ENCODE data around the gene CLOCK.

Gene CLOCK

DNA sequence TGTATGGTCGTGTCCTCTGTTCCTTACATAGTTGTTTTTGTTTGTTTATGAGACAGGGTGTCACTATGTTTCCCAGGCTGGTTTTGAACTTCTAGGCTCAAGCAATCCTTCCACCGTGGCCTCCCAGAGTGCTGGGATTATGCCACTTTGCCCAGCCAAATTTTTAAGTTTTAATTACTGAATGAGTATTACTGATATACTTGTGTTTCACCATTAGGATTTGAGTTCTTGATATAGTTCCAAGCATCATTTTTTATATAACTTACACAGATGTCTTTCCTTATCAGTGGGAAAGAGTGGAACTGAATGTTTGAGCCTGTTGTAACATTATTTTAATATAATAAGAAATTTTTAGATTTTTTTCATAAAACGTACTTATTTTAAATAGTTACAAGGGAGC is 130.5 kb downstream of the CLOCK start:
- DNase-seq (ENCODE audit: low spot score) (no peak), FAIRE-seq (no peak)

DNA sequence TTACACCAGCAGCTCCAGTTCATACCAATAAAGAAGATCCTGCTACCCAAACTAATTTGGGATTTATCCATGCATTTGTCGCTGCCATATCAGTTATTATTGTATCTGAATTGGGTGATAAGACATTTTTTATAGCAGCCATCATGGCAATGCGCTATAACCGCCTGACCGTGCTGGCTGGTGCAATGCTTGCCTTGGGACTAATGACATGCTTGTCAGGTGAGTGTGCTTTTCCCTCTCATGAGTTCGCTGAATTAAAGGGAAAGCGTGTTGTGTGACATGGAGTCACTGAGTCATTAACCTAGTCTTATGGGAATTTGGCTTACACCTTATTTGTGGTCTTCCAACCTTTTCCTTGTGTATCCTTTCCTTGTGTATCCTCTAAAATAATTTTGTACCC is 135.1 kb downstream of the CLOCK start:
- DNase-seq (ENCODE audit: low spot score) (no peak), FAIRE-seq (no peak)

- DNase-seq (ENCODE audit: low spot score): no peak
- no peak for FAIRE-seq
Measured at GRCh38 chr4:55410431-55410830, 136.3 kb downstream of the CLOCK start.

- FAIRE-seq: no peak
- DNase-seq (ENCODE audit: low spot score): no peak
Measured at GRCh38 chr4:55409468-55410171, 137.1 kb downstream of the CLOCK start.

- FAIRE-seq: no peak
- no peak for DNase-seq (ENCODE audit: low spot score)
Measured at GRCh38 chr4:55407764-55408163, 138.9 kb downstream of the CLOCK start.

GRCh38 chr4:55407119-55407518 is 139.6 kb downstream of the CLOCK start:
- DNase-seq (ENCODE audit: low spot score): no peak
- FAIRE-seq: no peak

GRCh38 chr4:55406545-55406944 is 140.2 kb downstream of the CLOCK start:
- no peak for DNase-seq (ENCODE audit: low spot score)
- FAIRE-seq: no peak

DNA sequence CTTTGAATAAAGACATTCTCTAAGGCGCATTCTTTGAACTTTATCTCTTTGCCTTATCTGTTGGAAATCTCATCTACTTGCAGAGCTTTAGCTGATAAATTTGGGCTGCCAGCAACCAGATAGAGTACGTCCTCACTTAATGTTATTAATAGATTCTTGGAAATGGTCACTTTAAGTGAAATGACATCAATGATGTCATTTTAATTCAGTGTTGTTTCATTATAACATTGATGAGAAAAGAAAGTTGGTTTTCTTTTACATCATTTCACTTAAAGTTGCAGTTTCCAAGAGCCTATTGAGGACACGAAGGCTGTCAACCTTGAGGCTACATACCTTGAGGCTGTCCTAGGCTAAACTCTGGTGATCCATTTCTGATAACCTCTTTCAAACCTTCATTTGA is 141.6 kb downstream of the CLOCK start:
- DNase-seq (ENCODE audit: low spot score): no peak
- FAIRE-seq: no peak

- FAIRE-seq: no peak
- DNase-seq (ENCODE audit: low spot score): no peak
Measured at GRCh38 chr4:55399581-55399980, 147.1 kb downstream of the CLOCK start.

DNA sequence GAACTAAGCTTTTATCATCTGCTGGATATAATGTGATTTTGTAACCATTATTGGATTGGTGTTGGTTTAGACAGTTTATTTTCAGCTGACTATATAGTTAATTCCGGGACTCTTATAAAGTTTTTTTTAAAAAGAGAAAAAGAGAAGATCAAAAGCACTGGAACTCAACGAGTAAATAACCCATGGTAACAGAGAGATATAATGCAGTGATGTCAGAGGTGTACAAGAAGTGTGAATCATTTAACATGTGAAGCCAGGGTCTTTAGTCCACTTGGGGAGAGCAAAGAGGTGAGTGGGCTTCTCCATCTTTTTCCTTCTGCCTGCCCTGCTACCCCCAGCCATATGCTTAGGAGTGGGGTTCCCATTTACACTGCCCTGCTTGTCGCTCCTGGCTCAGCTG is 147.7 kb downstream of the CLOCK start:
- DNase-seq (ENCODE audit: low spot score) (peak; percentile 32), FAIRE-seq (no peak)

DNA sequence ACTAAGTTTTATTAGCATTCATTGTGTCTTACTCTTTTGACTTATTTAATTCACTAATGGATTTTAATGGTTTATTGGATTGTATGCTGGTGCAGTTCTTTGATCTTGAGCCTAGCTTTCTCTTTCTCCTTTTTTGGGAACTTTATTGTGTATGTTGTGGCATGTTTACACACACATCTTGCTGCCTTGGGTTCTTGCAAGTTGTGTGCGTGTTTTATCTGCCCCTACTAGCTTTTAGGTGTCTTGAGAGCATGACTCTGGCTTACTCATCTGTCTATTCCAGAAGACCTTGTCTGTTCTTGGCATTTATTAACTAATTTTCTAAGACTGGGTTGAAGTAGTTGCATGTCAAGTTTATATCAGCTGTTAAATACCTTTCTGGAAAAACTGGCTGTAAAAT is 148.2 kb downstream of the CLOCK start:
- FAIRE-seq (peak; percentile 83), DNase-seq (ENCODE audit: low spot score) (peak; percentile 76)

GRCh38 chr4:55397520-55398321 is 149.0 kb downstream of the CLOCK start:
- DNase-seq (ENCODE audit: low spot score) (peak; percentile 42), FAIRE-seq (peak; percentile 63)

DNA sequence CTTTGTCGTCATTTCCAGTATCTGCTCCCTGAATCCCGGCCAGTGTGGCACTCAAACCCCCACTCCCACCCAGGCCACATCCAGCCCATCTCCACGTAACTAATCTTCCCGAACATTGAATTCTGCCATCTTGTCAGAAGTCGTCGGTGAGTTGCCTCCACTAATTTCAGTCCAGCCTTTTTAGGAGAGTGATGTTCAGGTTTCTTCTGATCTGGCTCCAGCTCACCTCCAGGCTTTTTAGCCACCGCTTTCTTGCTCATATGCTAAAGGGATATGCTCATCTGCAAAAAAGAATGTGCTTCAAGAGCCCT is 149.6 kb downstream of the CLOCK start:
- DNase-seq (ENCODE audit: low spot score) (no peak), FAIRE-seq (no peak)

DNA sequence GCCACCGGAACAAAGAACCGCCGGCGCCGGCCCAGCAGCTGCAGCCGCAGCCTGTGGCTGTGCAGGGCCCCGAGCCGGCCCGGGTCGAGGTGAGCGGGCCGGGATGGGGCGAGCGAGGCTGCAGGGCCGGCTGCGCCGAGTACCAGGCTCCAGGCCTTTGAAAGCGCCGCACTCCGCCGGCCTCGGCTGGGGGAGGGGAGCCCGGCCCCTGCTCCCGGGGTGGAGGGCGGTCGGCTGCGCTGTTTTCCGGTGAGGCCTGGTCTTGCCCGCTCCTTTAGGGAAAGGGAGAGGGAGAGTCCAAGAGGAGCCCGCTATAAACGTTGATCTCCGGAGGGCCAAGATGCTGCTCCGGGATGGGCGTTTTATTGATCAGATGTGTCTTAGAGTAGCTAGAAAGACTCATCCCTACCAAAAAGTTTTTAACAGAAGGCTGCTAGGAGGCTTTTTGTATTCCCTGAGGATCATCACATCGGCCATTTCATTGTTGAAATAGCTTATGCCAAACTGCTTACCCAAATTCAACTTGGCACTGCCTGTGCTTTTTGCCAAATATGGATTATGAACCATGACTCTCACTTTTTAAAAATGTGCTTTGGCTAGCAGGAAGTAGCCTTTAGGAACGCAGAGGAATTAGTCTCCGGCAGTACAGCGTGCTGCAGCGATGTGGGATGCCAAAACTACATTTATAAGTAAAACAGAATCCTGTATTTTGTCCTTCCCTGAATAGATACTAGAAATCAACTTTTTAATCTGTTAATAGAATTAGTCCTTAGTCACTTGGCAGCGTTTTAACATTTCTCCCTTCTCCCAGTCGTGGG is 150.2 kb downstream of the CLOCK start:
- DNase-seq (ENCODE audit: low spot score) (no peak), FAIRE-seq (no peak)

- FAIRE-seq: no peak
- DNase-seq (ENCODE audit: low spot score): peak; percentile 72
Measured at GRCh38 chr4:55395529-55396307, 151.0 kb downstream of the CLOCK start, which contains the start of gene TMEM165. TMEM165 (plus strand) TSS chr4:55395957; CDS start chr4:55396190, 233 bp downstream.

- DNase-seq (ENCODE audit: low spot score): no peak
- no peak for FAIRE-seq
Measured at GRCh38 chr4:55395218-55395528, 151.5 kb downstream of the CLOCK start.

GRCh38 chr4:55393461-55394320 is 153.0 kb downstream of the CLOCK start:
- no peak for FAIRE-seq
- no peak for DNase-seq (ENCODE audit: low spot score)

DNA sequence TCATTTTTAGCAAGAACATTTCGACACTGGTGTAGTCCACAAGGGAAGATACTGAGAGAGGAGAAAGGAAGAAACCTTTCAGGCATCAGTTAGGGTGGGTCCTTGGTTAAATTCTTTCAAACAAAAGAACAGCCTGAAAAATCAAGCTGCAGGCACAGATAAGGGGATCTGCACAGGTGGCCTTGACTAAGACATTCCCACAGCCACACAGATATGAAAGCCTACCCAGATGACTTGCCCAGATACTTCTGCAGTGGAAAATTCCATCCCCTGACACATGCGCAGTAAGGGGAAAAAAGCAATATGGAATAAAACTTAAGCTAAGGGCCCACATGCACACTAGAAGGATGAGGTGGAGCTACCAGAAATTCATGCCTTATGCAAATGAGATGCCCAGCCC is 159.9 kb downstream of the CLOCK start:
- no peak for DNase-seq (ENCODE audit: low spot score)
- no peak for FAIRE-seq

- no peak for DNase-seq (ENCODE audit: low spot score)
- FAIRE-seq: no peak
Measured at GRCh38 chr4:55386073-55386472, 160.6 kb downstream of the CLOCK start.

DNA sequence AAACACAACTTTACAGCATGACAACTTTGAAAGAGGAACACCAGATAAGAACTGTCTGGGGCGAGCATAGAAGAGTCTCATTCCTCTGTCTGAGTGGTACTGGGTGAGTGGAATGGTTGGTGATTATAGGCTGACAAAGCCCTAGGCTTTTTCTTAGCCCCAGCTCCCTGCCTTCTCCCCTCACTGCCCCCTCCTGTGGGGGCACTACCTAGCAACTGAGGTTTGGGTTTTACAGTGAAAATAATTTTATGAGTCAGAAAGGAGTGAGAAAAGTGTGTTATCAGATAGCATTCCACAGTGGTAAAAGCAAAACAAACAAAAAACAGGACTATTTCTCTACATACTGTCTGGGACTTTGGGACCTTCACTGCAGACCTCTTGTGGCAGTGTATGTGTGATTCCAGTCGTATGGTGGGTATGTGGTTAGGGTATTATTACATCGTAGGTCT is 161.5 kb downstream of the CLOCK start:
- DNase-seq (ENCODE audit: low spot score) (no peak), FAIRE-seq (no peak)

Data from RCC 7860 (cell line).